GM21717 (cell line): ENCODE measurements around the gene MLIP.
"Not testable (repeated sequence)": the region's sequence is repeated elsewhere in the genome, so short reads cannot be mapped to it uniquely, and the experiment has no call there.

Experiments
- ATAC-seq: cut with Tn5 transposase; IDR thresholded peaks from one replicate; pipeline ENCODE4 v1.9.1; 2021; ENCODE audit warnings: mild to moderate bottlenecking, moderate library complexity; ENCODE audit not compliant: unreplicated experiment

Gene MLIP

GRCh38 chr6:54140811-54141210 is 29.6 kb downstream of the MLIP start:
- ATAC-seq = no peak

- no peak for ATAC-seq
Observed at GRCh38 chr6:54142889-54143519, 31.8 kb downstream of the MLIP start.

- ATAC-seq = no peak
Observed at GRCh38 chr6:54151861-54152260, 40.6 kb downstream of the MLIP start.

GRCh38 chr6:54156650-54157250 is 45.5 kb downstream of the MLIP start:
- ATAC-seq = no peak

GRCh38 chr6:54157405-54157804 is 46.2 kb downstream of the MLIP start:
- ATAC-seq = no peak

- ATAC-seq = no peak
Observed at GRCh38 chr6:54173089-54173488, 61.8 kb downstream of the MLIP start.

GRCh38 chr6:54179152-54179551 is 67.9 kb downstream of the MLIP start:
- ATAC-seq = no peak

- ATAC-seq = no peak
Observed at GRCh38 chr6:54183616-54184015, 72.4 kb downstream of the MLIP start.

GRCh38 chr6:54185885-54186284 is 74.6 kb downstream of the MLIP start:
- ATAC-seq = no peak

GRCh38 chr6:54188846-54189245 is 77.6 kb downstream of the MLIP start:
- no peak for ATAC-seq

GRCh38 chr6:54191461-54191860 is 80.2 kb downstream of the MLIP start:
- ATAC-seq = no peak

- no peak for ATAC-seq
Observed at GRCh38 chr6:54192993-54193392, 81.8 kb downstream of the MLIP start.

- ATAC-seq = no peak
Observed at GRCh38 chr6:54193560-54193959, 82.3 kb downstream of the MLIP start.

- ATAC-seq = no peak
Observed at GRCh38 chr6:54194067-54194466, 82.8 kb downstream of the MLIP start.

GRCh38 chr6:54195637-54196036 is 84.4 kb downstream of the MLIP start:
- no peak for ATAC-seq

GRCh38 chr6:54196905-54197304 is 85.7 kb downstream of the MLIP start:
- ATAC-seq = no peak

GRCh38 chr6:54198134-54198533 is 86.9 kb downstream of the MLIP start:
- no peak for ATAC-seq

- not testable (repeated sequence) for ATAC-seq
Observed at GRCh38 chr6:54203474-54204035, 92.3 kb downstream of the MLIP start.

GRCh38 chr6:54204921-54205591 is 93.8 kb downstream of the MLIP start:
- ATAC-seq = no peak

- ATAC-seq = no peak
Observed at GRCh38 chr6:54206510-54206909, 95.3 kb downstream of the MLIP start.

- ATAC-seq = not testable (repeated sequence)
Observed at GRCh38 chr6:54209983-54210382, 98.7 kb downstream of the MLIP start.

GRCh38 chr6:54214286-54214685 is 103.0 kb downstream of the MLIP start:
- no peak for ATAC-seq
